ENCODE measurements around the gene NXPH4.

GRCh38 chr12:57235728-57236131 is 19.1 kb downstream of the NXPH4 start:
- no peak for TF ChIP-seq CTCF (IDR thresholded peaks at IDR 0.05)
- TF ChIP-seq EP300 (IDR thresholded peaks at IDR 0.05): no peak
- no peak for TF ChIP-seq POLR2AphosphoS5 (IDR thresholded peaks at IDR 0.05)
- TF ChIP-seq POLR2A (IDR thresholded peaks at IDR 0.05): no peak

Measured in suprapubic skin (tissue), 4 donors.